K562 treated with DMSO at 1 percent for 24 hours (cell line): ENCODE data around the gene SERPINH1. TPM values are rescaled to one million over a fixed set of nuclear protein-coding genes. Genes with fewer than 3 reads are reported as not detected.

Source experiments
- total RNA-seq: library from RNA; unstranded; fragments of 300-600 nt; gene quantifications from 2 replicates; pipeline ENCODE4 v1.2.3, GENCODE V29; 2022; ENCODE audit warnings: low read depth; ENCODE audit not compliant: insufficient read depth

The SERPINH1 gene
- total RNA-seq = 243 and 270 TPM in 2 replicates

DNA sequence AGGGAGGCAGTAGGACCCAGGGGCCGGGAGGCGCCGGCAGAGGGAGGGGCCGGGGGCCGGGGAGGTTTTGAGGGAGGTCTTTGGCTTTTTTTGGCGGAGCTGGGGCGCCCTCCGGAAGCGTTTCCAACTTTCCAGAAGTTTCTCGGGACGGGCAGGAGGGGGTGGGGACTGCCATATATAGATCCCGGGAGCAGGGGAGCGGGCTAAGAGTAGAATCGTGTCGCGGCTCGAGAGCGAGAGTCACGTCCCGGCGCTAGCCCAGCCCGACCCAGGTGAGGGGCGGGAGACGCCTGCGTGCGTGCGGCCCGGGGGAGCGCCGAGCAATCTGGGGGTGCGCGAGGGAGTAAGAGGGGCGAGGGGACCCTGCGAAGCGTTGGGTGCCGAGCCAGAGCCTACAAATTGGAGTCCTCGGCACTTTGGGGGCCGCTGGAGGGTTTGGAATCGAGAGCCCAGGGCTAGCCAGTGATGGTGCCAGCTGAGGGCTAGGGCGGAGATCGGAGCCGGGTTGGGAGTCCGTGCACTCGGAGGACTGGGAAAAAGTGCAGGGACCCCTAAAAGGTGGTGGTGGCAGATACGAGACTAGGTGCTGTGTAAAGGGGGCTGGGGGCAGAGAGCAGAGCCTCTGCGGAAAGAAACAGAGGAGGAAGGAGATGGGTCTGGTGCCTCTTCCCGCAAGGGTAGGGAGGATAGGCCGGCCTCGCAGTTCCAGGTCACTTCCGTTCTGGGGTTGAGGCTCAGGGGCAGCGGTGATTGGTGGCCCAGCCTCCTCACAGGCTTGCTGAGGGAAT, at the start of gene SERPINH1:
SERPINH1 (plus strand) TSS at position 206 of the 788 bp plus-strand sequence. CDS start 4,097 bp downstream, outside the sequence.

DNA sequence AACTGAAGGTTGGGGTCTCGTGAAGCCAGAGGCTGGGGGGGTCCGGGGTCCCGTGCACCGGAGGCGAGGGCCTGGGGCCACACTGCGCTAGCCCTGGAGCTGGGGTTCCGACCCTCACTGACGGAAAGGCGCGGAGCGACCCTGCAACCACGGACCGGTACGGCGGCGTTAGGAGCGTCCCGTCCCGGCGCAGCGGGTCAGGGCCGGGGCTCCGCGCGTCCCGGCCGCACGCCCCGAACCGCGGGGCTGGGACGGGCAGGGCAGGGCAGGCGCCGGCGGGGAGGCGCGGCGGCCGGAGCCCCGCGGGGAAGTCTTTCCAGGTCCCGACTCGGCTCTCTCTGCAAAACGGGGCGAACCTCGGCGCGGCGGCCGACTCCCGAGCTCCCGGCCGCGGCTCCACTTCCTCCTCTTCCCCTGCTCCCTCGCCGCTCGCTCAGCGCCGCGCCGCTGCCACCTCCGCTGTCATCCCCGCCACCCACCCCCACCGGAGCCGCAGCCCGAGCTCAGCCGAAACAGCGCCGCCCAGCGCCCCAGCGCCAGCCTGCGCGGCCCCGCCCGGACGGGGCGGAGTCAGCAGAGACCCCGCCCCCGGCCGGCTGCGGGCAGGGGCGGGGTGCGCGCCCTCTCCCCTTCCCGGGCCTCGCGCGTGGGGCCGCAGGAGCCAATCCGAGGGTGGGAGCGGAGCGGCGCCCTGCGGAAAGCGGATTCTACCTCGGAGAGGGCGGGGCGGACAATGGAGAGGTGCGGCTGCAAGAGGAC, 36.4 kb upstream of the SERPINH1 start, which contains the start of gene GDPD5:
GDPD5 (minus strand) TSS at position 509 of the 759 bp plus-strand sequence. CDS start 48,206 bp downstream, outside the sequence.

Other genes with a start within 250 kb of the SERPINH1 start
- gene ARRB1, start 210.6 kb upstream of the SERPINH1 start, total RNA-seq = 53.9 and 54.6 TPM in 2 replicates
- 5,373 and 5,444 TPM in 2 replicates for gene RPS3, start 162.7 kb upstream of the SERPINH1 start, total RNA-seq
- 0.53 TPM in 1 of 2 replicates, not detected in the other for gene KLHL35, start 129.1 kb upstream of the SERPINH1 start, total RNA-seq
- 56.9 and 60.9 TPM in 2 replicates for gene GDPD5, start 36.3 kb upstream of the SERPINH1 start, total RNA-seq
- gene MAP6, start 106.8 kb downstream of the SERPINH1 start, total RNA-seq = not detected in 2 replicates
- gene MOGAT2, start 155.6 kb downstream of the SERPINH1 start, total RNA-seq = 0.19 and 0.45 TPM in 2 replicates
- 6.8 and 7.3 TPM in 2 replicates for gene DGAT2, start 206.5 kb downstream of the SERPINH1 start, total RNA-seq